ENCODE results near the gene SDC3.

GRCh38 chr1:30848130-30848529, 60.4 kb downstream of the SDC3 start:
- TF ChIP-seq POLR2AphosphoS5 (IDR thresholded peaks at IDR 0.05; ENCODE audit: low read depth, low read length), result no peak
- no peak for TF ChIP-seq TAF1 (IDR thresholded peaks at IDR 0.05; ENCODE audit: borderline replicate concordance, insufficient read depth, low read length)
- TF ChIP-seq REST (IDR thresholded peaks at IDR 0.05; ENCODE audit: insufficient read depth in 1 of 2, low read depth in 2 of 2, low read length in 2 of 2), result no peak
- TF ChIP-seq FOXP2 (optimal IDR thresholded peaks at IDR 0.05; ENCODE audit: borderline replicate concordance, extremely low read depth, extremely low read length, insufficient read depth), result no peak

All from PFSK-1 (cell line).